Neutrophil (primary cell): ENCODE results near the gene FIGN.

Source experiments
- H3K27ac ChIP-seq: fragments of 200-600 bp; sonication (generic); 2 replicates; pipeline ENCODE4 v1.5.1; 2016; ENCODE audit warnings: mild to moderate bottlenecking, moderate library complexity
- H3K27me3 ChIP-seq: fragments of 200-600 bp; sonication (generic); 2 replicates; pipeline ENCODE4 v1.6.0; 2016; ENCODE audit warnings: mild to moderate bottlenecking
- H3K36me3 ChIP-seq: fragments of 200-600 bp; sonication (generic); 2 replicates; pipeline ENCODE4 v1.5.1; 2017
- H3K4me1 ChIP-seq, 2 experiments: fragments of 200-600 bp in 1 of 2; sonication (generic) in 1 of 2; 1 replicate in 1 of 2; 2 replicates in 1 of 2; pipeline versions ENCODE4 v1.5.1 to v1.6.1; 2013 to 2016; ENCODE audit warnings: low read depth in 1 of 2, low read length in 1 of 2, mild to moderate bottlenecking in 1 of 2, moderate library complexity in 1 of 2; ENCODE audit not compliant: control insufficient read depth in 1 of 2, insufficient read depth in 1 of 2
- H3K4me3 ChIP-seq, 2 experiments: fragments of 200-600 bp in 1 of 2; sonication (generic) in 1 of 2; 1 replicate in 1 of 2; 2 replicates in 1 of 2; pipeline ENCODE4 v1.5.1; 2013 to 2016; ENCODE audit warnings: low read depth in 1 of 2, low read length in 1 of 2, mild to moderate bottlenecking in 1 of 2, moderate library complexity in 1 of 2
- H3K9me3 ChIP-seq: fragments of 200-600 bp; sonication (generic); 2 replicates; pipeline ENCODE4 v1.5.1; 2016
- CTCF ChIP-seq: fragments of 200-600 bp; sonication (generic); IDR thresholded peaks from 2 replicates; pipeline ENCODE4 v1.5.1; 2016; ENCODE audit warnings: antibody characterized with exemption

FIGN gene

GRCh38 chr2:163764566-163764965 lies 28.8 kb upstream of the FIGN start:
- TF ChIP-seq CTCF, result no peak
- Histone ChIP-seq H3K36me3 (no peaks in the 10 kb centered on the region), H3K4me1 (no peaks in the 10 kb centered on the region), H3K27ac (no peak overlapping the region), H3K9me3 (no peaks in the 10 kb centered on the region), H3K27me3 (no peaks in the 10 kb centered on the region), H3K4me3 (no peak overlapping the region)

- no peak for TF ChIP-seq CTCF
Observed at GRCh38 chr2:163759013-163759412, 23.2 kb upstream of the FIGN start.

GRCh38 chr2:163757814-163758213 lies 22.0 kb upstream of the FIGN start:
- no peaks in the 10 kb centered on the region for H3K36me3 ChIP-seq
- TF ChIP-seq CTCF, result no peak
- no peak overlapping the region for H3K4me3 ChIP-seq
- no peaks in the 10 kb centered on the region for H3K27me3 ChIP-seq
- H3K27ac ChIP-seq, result no peak overlapping the region
- no peaks in the 10 kb centered on the region for H3K4me1 ChIP-seq
- H3K9me3 ChIP-seq, result no peaks in the 10 kb centered on the region

More at GRCh38 chr2:163759013-163759412, 23.2 kb upstream of the FIGN start:
- Histone ChIP-seq H3K4me3 (no peak overlapping the region), H3K4me1 (no peaks in the 10 kb centered on the region), H3K27ac (no peak overlapping the region), H3K36me3 (no peaks in the 10 kb centered on the region), H3K27me3 (no peaks in the 10 kb centered on the region), H3K9me3 (no peaks in the 10 kb centered on the region)

DNA sequence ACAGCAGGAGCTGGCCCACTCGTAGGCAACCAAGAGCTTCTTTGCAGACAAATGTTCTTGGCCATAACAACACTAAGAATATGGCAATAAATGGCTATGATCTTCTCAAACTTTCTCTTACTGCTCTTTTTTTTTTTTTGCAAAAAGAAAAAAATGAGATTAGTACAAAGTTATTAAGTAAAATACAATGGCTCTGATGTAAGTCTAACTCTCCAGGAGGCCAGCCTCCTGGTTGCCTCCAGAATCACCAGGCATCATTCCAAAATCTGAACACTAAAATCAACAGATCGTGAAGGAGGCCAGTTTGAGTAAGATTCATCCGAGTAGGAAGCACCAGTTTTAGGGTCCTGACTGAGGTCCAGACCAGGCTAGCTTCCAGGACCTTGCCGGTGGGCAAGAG lies 20.8 kb upstream of the FIGN start:
- Histone ChIP-seq H3K27ac (no peak overlapping the region), H3K4me3 (no peak overlapping the region), H3K4me1 (no peaks in the 10 kb centered on the region), H3K36me3 (no peaks in the 10 kb centered on the region), H3K9me3 (no peaks in the 10 kb centered on the region), H3K27me3 (no peaks in the 10 kb centered on the region)
- TF ChIP-seq CTCF, result no peak

DNA sequence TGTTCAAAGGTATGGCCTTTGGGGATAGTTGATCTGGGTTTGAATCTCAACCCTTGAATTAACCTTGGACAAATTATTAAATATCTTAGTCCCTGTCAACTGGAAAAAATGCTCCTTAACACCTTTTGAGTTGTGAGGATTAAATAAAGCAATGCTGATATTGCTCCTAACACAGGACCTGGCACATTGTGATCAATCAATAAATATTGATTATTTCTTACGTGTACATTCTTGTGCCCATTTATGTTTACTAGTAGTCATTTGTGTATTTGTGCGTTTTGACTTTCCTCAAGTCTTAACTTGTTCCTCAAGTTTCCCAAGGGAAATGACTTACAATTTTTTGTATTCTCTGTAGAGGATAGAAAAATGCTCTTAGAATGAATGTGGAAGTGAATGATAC lies 19.6 kb upstream of the FIGN start:
- Histone ChIP-seq H3K27me3 (no peaks in the 10 kb centered on the region), H3K4me3 (no peak overlapping the region), H3K9me3 (no peaks in the 10 kb centered on the region), H3K36me3 (no peaks in the 10 kb centered on the region), H3K27ac (no peak overlapping the region), H3K4me1 (no peaks in the 10 kb centered on the region)
- no peak for TF ChIP-seq CTCF

GRCh38 chr2:163753726-163754125 lies 17.9 kb upstream of the FIGN start:
- Histone ChIP-seq H3K27me3 (no peaks in the 10 kb centered on the region), H3K9me3 (no peaks in the 10 kb centered on the region), H3K4me3 (no peak overlapping the region), H3K27ac (no peak overlapping the region), H3K4me1 (no peaks in the 10 kb centered on the region), H3K36me3 (no peaks in the 10 kb centered on the region)
- no peak for TF ChIP-seq CTCF
